Activated T-helper 17 cell treated with anti-CD3 and anti-CD28 coated beads, Interleukin-2, amount 50 U/mL, for 72 hours (primary cell): ENCODE data around the gene ST6GALNAC1. TPM values are rescaled to one million over a fixed set of nuclear protein-coding genes. Genes with fewer than 3 reads are reported as not detected.

ENCODE experiments used
- ATAC-seq: fragments of 150-1000 bp; cut with Tn5 transposase; replicated peaks from 2 replicates; pipeline ENCODE4 v1.10.0; 2021; ENCODE audit warnings: mild to moderate bottlenecking, moderate library complexity
- H3K27ac Mint-ChIP-seq: one replicate; pipeline ENCODE4 v1.8.0; 2022; ENCODE audit warnings: mixed read lengths
- H3K27me3 Mint-ChIP-seq: one replicate; pipeline ENCODE4 v1.8.0; 2022; ENCODE audit warnings: mixed read lengths
- H3K36me3 Mint-ChIP-seq: one replicate; pipeline ENCODE4 v1.8.0; 2022; ENCODE audit warnings: low read depth, mild to moderate bottlenecking, mixed read lengths
- H3K4me1 Mint-ChIP-seq: one replicate; pipeline ENCODE4 v1.8.0; 2022; ENCODE audit warnings: mixed read lengths
- H3K4me3 Mint-ChIP-seq: one replicate; pipeline ENCODE4 v1.8.0; 2022; ENCODE audit warnings: mild to moderate bottlenecking, mixed read lengths
- H3K9me3 Mint-ChIP-seq: one replicate; pipeline ENCODE4 v1.8.0; 2022; ENCODE audit warnings: mixed read lengths
- total RNA-seq, 2 donors: library from RNA; stranded (reverse); gene quantifications; one replicate each; pipeline ENCODE4 v1.2.3, GENCODE V29; 2022

Gene ST6GALNAC1
- total RNA-seq, 2 donors from 2014 or later: 1.4 to 2.5 TPM

- Mint-ChIP-seq H3K36me3 (no peaks in the 10 kb centered on the region), H3K27ac (no peak overlapping the region), H3K4me3 (no peak overlapping the region), H3K9me3 (no peaks in the 10 kb centered on the region), H3K4me1 (no peaks in the 10 kb centered on the region), H3K27me3 (peaks cover 3% of the 10 kb centered on the region)
- no peak for ATAC-seq
These were observed 65.7 kb downstream of the ST6GALNAC1 start for GRCh38 chr17:76577876-76578275.

DNA sequence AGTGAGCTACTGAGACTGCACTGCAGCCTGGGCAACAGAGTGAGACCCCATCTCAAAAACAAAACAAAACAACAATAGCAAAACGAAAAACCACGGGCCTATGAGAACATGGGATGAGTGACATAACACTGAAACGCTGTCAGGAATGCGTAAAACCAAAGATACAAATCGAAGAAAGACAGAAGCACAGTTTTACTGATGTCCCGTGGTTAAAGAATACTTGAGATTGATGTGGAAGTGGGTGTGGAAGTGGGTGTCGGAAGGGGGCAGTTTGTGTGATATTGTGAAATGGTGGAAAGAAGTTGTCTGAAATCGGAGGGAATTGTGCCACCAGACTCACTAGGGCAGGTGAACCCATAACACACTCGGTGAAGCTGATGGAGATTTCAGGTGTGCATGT is 67.4 kb downstream of the ST6GALNAC1 start:
- Mint-ChIP-seq H3K9me3 (no peaks in the 10 kb centered on the region), H3K36me3 (no peaks in the 10 kb centered on the region), H3K27me3 (no peaks in the 10 kb centered on the region), H3K4me1 (no peaks in the 10 kb centered on the region), H3K4me3 (no peak overlapping the region), H3K27ac (no peak overlapping the region)
- no peak for ATAC-seq

DNA sequence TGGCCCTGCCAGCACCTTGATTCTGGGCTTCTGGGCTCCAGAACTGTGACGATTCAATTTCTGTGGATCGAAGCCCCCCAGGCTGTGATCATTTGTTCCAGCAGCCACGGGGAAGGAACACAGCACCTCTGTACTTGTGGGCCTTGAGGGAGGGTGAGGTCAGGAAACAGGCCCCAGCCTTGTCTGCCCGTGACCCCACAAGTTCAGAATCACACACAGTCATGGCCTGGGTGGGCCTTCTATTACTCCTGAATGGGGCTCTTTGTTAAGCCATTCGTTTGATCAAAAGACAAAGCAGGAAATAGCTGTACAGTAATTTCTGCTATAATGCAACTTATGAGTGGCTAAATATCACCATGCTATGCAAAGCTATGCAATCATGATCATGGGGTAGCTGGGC is 68.0 kb downstream of the ST6GALNAC1 start:
- no peak for ATAC-seq
- H3K27me3 Mint-ChIP-seq: no peaks in the 10 kb centered on the region
- no peaks in the 10 kb centered on the region for H3K4me1 Mint-ChIP-seq
- H3K9me3 Mint-ChIP-seq: no peaks in the 10 kb centered on the region
- no peak overlapping the region for H3K27ac Mint-ChIP-seq
- no peaks in the 10 kb centered on the region for H3K36me3 Mint-ChIP-seq
- no peak overlapping the region for H3K4me3 Mint-ChIP-seq

Other genes with a start within 250 kb of the ST6GALNAC1 start
- 10 to 100 TPM; 35.3 to 38.7 TPM for gene UBE2O, start 190.6 kb downstream of the ST6GALNAC1 start, total RNA-seq
- gene AANAT, start 176.2 kb downstream of the ST6GALNAC1 start, total RNA-seq: not detected
- 10 to 100 TPM; 33.3 to 56.5 TPM for gene RHBDF2, start 142.3 kb downstream of the ST6GALNAC1 start, total RNA-seq
- gene CYGB, start 106.0 kb downstream of the ST6GALNAC1 start, total RNA-seq: not detected
- gene PRCD, start 103.7 kb downstream of the ST6GALNAC1 start, total RNA-seq: not detected
- gene ST6GALNAC2, start 57.9 kb downstream of the ST6GALNAC1 start, total RNA-seq: under 1 TPM in 1 of 2 donors, not detected in 1; 0.29 TPM
- 1 to 10 TPM; 7.3 to 7.4 TPM for gene MXRA7, start 67.2 kb upstream of the ST6GALNAC1 start, total RNA-seq
- gene JMJD6, start 82.8 kb upstream of the ST6GALNAC1 start, total RNA-seq: 100 to 1,000 TPM in 1 of 2 donors, 10 to 100 TPM in 1; 99.1 to 144 TPM
- gene METTL23, start 83.1 kb upstream of the ST6GALNAC1 start, total RNA-seq: 10 to 100 TPM; 31.6 to 35.7 TPM
- gene SRSF2, start 93.6 kb upstream of the ST6GALNAC1 start, total RNA-seq: 100 to 1,000 TPM; 254 to 438 TPM
- 10 to 100 TPM; 20.9 to 28.6 TPM for gene MFSD11, start 94.4 kb upstream of the ST6GALNAC1 start, total RNA-seq
- under 1 TPM; 0.16 to 0.39 TPM for gene MGAT5B, start 224.6 kb upstream of the ST6GALNAC1 start, total RNA-seq